Measurements from ENCODE around the gene SMIM22. TPM values are rescaled to one million over a fixed set of nuclear protein-coding genes. Genes with fewer than 3 reads are reported as not detected.

The SMIM22 gene
- total RNA-seq, 1 experiment from 2014 or later, result not detected

DNA sequence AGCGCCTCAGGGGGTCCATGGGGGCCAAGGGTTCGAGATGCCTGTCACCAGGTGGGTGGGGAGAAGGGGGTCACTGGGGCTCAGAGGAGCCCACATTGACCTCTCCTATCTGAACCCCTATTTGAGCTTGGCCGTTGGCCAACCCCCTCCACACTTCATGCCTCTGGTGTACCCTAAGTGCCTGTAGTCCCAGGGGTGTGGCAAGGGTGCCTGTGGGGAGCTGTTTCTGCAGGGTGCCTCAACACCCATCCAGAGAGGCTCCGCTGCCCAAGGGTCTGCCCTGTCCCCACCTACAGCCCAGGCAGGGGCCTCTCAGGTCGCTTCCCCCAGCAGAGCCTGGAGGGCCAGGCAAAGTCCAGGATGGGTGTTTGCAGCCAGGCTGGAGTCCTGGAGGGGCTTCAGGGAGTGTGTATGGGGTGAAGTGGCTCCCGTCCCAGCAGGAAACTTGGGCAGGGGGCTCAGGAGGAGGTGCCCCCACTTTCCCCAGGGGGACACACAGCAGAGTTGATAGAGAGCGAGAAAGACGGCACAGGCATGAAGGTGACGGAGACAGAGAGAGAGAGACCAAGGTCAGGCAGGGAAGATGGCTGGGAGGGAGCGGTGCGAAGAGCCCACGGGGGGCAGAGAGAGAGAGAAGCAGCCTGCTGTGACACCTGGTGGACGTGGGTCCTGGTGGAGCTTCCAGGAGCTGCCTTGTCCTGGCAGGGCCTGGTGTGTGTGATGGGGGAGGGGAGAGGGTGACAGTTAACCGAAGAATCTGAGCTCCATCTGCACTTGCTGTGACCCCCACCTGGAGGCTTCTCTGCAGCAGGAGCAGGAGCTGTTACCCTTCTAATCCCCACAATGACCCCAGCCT, 7.3 kb upstream of the SMIM22 start, which contains the start of gene SEPTIN12:
TSS of gene SEPTIN12 (minus strand) at position 719 of the 856 bp plus-strand sequence. CDS start at position 19, 700 bp downstream.
- H3K27ac ChIP-seq (ENCODE audit: low read depth, low read length, poor library complexity, severe bottlenecking), result no peak within 1 kb of the TSS
- POLR2A ChIA-PET (ENCODE audit: low non-redundant PET), result no interaction called here
- intact Hi-C loops (cut with micrococcal nuclease; ENCODE audit: unreplicated experiment), result no loop called here
- H3K4me3 ChIP-seq (ENCODE audit: low read depth, low read length, poor library complexity, severe bottlenecking), result no peak within 1 kb of the TSS
- no peaks in the 10 kb centered on the region for H3K36me3 ChIP-seq (ENCODE audit: insufficient read depth, low read length, poor library complexity, severe bottlenecking)
- DNase-seq (ENCODE audit: low spot score), result no peak
- no peaks in the 10 kb centered on the region for H3K9me3 ChIP-seq (ENCODE audit: low read depth, low read length, poor library complexity, severe bottlenecking)
- CTCF ChIA-PET, result no interaction called here
- no TSS peak for BruUV-seq (replicated peaks)
- TF ChIP-seq, protein P1, sequence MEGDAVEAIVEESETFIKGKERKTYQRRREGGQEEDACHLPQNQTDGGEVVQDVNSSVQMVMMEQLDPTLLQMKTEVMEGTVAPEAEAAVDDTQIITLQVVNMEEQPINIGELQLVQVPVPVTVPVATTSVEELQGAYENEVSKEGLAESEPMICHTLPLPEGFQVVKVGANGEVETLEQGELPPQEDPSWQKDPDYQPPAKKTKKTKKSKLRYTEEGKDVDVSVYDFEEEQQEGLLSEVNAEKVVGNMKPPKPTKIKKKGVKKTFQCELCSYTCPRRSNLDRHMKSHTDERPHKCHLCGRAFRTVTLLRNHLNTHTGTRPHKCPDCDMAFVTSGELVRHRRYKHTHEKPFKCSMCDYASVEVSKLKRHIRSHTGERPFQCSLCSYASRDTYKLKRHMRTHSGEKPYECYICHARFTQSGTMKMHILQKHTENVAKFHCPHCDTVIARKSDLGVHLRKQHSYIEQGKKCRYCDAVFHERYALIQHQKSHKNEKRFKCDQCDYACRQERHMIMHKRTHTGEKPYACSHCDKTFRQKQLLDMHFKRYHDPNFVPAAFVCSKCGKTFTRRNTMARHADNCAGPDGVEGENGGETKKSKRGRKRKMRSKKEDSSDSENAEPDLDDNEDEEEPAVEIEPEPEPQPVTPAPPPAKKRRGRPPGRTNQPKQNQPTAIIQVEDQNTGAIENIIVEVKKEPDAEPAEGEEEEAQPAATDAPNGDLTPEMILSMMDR (conservative IDR thresholded peaks at IDR 0.05; ENCODE audit: low read depth, low read length), result no peak
- no peak for TF ChIP-seq EZH2 (IDR thresholded peaks at IDR 0.05; ENCODE audit: borderline replicate concordance, low read depth, low read length, poor library complexity, severe bottlenecking)
- H3K27me3 ChIP-seq (replicated peaks; ENCODE audit: insufficient read depth, low read depth, low read length, poor library complexity), result no peaks in the 10 kb centered on the region
- H3K4me1 ChIP-seq (ENCODE audit: insufficient read depth, low read length, poor library complexity, severe bottlenecking), result no peaks in the 10 kb centered on the region

DNA sequence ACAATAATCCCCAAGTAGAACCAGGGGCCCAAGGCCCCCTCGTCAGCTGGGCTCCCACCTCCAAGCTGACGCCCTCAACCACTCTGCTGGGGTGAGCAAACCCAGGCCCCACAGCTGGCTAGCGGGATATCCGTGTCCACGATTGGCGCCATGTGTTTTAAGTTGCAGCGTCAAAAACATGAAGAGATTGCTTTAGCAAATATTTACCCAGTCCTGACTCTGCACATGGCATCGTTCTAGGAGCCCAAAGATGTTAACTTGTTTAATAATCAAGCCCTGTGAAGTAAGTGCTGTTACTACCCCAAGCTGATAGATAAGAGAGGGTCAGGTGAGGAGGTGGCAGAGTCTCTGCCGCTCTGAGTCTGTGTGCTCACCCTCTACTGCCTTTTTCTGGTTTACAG, 6.7 kb upstream of the SMIM22 start:
- no peak overlapping the region for H3K4me3 ChIP-seq (ENCODE audit: low read depth, low read length, poor library complexity, severe bottlenecking)
- CTCF ChIA-PET, result no interaction called here
- POLR2A ChIA-PET (ENCODE audit: low non-redundant PET), result no interaction called here
- H3K27me3 ChIP-seq (replicated peaks; ENCODE audit: insufficient read depth, low read depth, low read length, poor library complexity), result no peaks in the 10 kb centered on the region
- no TSS peak for BruUV-seq (replicated peaks)
- DNase-seq (ENCODE audit: low spot score), result no peak
- H3K36me3 ChIP-seq (ENCODE audit: insufficient read depth, low read length, poor library complexity, severe bottlenecking), result no peaks in the 10 kb centered on the region
- TF ChIP-seq, protein P1 (conservative IDR thresholded peaks at IDR 0.05; ENCODE audit: low read depth, low read length), result no peak
- no peak for TF ChIP-seq EZH2 (IDR thresholded peaks at IDR 0.05; ENCODE audit: borderline replicate concordance, low read depth, low read length, poor library complexity, severe bottlenecking)
- no peak overlapping the region for H3K27ac ChIP-seq (ENCODE audit: low read depth, low read length, poor library complexity, severe bottlenecking)
- no peaks in the 10 kb centered on the region for H3K9me3 ChIP-seq (ENCODE audit: low read depth, low read length, poor library complexity, severe bottlenecking)
- intact Hi-C loops (cut with micrococcal nuclease; ENCODE audit: unreplicated experiment), result no loop called here
- no peaks in the 10 kb centered on the region for H3K4me1 ChIP-seq (ENCODE audit: insufficient read depth, low read length, poor library complexity, severe bottlenecking)

DNA sequence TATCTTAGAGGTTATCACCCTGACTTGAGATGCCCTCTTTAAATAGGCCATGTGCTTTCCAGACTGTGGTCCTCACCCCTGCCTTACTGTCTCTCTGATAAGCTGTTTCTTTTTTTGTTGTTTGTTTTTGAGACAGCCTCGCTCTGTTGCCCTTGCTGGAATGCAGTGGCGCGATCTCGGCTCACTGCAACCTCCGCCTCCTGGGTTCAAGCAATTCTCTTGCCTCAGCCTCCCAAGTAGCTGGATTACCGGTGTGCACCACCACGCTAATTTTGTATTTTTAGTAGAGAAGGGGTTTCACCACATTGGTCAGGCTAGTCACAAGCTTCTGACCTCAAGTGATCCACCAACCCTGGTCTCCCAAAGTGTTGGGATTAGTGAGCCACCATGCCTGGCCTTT, 6.3 kb upstream of the SMIM22 start:
- Histone ChIP-seq H3K27me3 (replicated peaks; ENCODE audit: insufficient read depth, low read depth, low read length, poor library complexity) (no peaks in the 10 kb centered on the region), H3K4me3 (ENCODE audit: low read depth, low read length, poor library complexity, severe bottlenecking) (no peak overlapping the region), H3K4me1 (ENCODE audit: insufficient read depth, low read length, poor library complexity, severe bottlenecking) (no peaks in the 10 kb centered on the region), H3K36me3 (ENCODE audit: insufficient read depth, low read length, poor library complexity, severe bottlenecking) (no peaks in the 10 kb centered on the region), H3K9me3 (ENCODE audit: low read depth, low read length, poor library complexity, severe bottlenecking) (no peaks in the 10 kb centered on the region), H3K27ac (ENCODE audit: low read depth, low read length, poor library complexity, severe bottlenecking) (no peak overlapping the region)
- no TSS peak for BruUV-seq (replicated peaks)
- POLR2A ChIA-PET (ENCODE audit: low non-redundant PET), result no interaction called here
- TF ChIP-seq, protein P1 (conservative IDR thresholded peaks at IDR 0.05; ENCODE audit: low read depth, low read length), result no peak
- TF ChIP-seq EZH2 (IDR thresholded peaks at IDR 0.05; ENCODE audit: borderline replicate concordance, low read depth, low read length, poor library complexity, severe bottlenecking), result no peak
- intact Hi-C loops (cut with micrococcal nuclease; ENCODE audit: unreplicated experiment), result no loop called here
- CTCF ChIA-PET, result no interaction called here
- DNase-seq (ENCODE audit: low spot score), result no peak

Measured in A673 (cell line).